Daoy (cell line): ENCODE results near the gene SRSF3. TPM values are rescaled to one million over a fixed set of nuclear protein-coding genes. Genes with fewer than 3 reads are reported as not detected.
"Not testable (repeated sequence)": the region's sequence is repeated elsewhere in the genome, so short reads cannot be mapped to it uniquely, and the experiment has no call there.

Source experiments
- DNase-seq: peaks from one replicate; pipeline ENCODE4 v3.0.0-alpha.2; 2015; ENCODE audit warnings: low read depth
- total RNA-seq: library from RNA; depleted of rRNA; stranded (reverse); fragments of >200 nt; shearing (Covaris generic); gene quantifications from 2 replicates; pipeline ENCODE4 v1.2.3, GENCODE V29; 2014; rRNA removed

The SRSF3 gene
- total RNA-seq: 259 and 472 TPM in 2 replicates

GRCh38 chr6:36594029-36594815 is at the start of gene SRSF3:
TSS of gene SRSF3 (plus strand) at chr6:36594362. CDS start at chr6:36596763, 2,401 bp downstream.
- peak; percentile 100 for DNase-seq

- DNase-seq: no peak
These were observed 48.3 kb upstream of the SRSF3 start for GRCh38 chr6:36545767-36546307.

- DNase-seq: peak; percentile 23
These were observed 47.7 kb upstream of the SRSF3 start for GRCh38 chr6:36546308-36546919.

- peak; percentile 97 for DNase-seq
These were observed 47.1 kb upstream of the SRSF3 start, which contains the start of gene STK38 for GRCh38 chr6:36546920-36547645. TSS of gene STK38 (minus strand) at chr6:36547479. CDS start at chr6:36540202, 7,277 bp downstream.

- DNase-seq: no peak
These were observed 46.3 kb upstream of the SRSF3 start for GRCh38 chr6:36547646-36548400.

GRCh38 chr6:36548401-36548743 is 45.8 kb upstream of the SRSF3 start:
- no peak for DNase-seq

- DNase-seq: no peak
These were observed 43.6 kb upstream of the SRSF3 start for GRCh38 chr6:36550473-36551000.

- DNase-seq: no peak
These were observed 38.4 kb upstream of the SRSF3 start for GRCh38 chr6:36555750-36556252.

- no peak for DNase-seq
These were observed 37.9 kb upstream of the SRSF3 start for GRCh38 chr6:36556281-36556680.

- no peak for DNase-seq
These were observed 35.0 kb upstream of the SRSF3 start for GRCh38 chr6:36559011-36559793.

GRCh38 chr6:36560822-36561221 is 33.3 kb upstream of the SRSF3 start:
- DNase-seq: no peak

- no peak for DNase-seq
These were observed 30.8 kb upstream of the SRSF3 start for GRCh38 chr6:36563237-36563927.

GRCh38 chr6:36563928-36564284 is 30.3 kb upstream of the SRSF3 start:
- DNase-seq: no peak

- no peak for DNase-seq
These were observed 27.7 kb upstream of the SRSF3 start for GRCh38 chr6:36566418-36566905.

- no peak for DNase-seq
These were observed 23.9 kb upstream of the SRSF3 start for GRCh38 chr6:36570264-36570663.

GRCh38 chr6:36571122-36572043 is 22.8 kb upstream of the SRSF3 start:
- no peak for DNase-seq

GRCh38 chr6:36572353-36573311 is 21.5 kb upstream of the SRSF3 start:
- DNase-seq: not testable (repeated sequence)
